SK-N-SH (cell line): ENCODE data around the gene KIDINS220. TPM values are rescaled to one million over a fixed set of nuclear protein-coding genes. Genes with fewer than 3 reads are reported as not detected.

Experiments
- CTCF ChIA-PET: fragments of 300-600, 350-600 bp; formaldehyde crosslinking; extraction: SDS; loops from one replicate; lab custom pipeline; 2021; lab: Yijun Ruan, JAX
- POLR2A ChIA-PET: fragments of 350-600 bp; sonication (Branson Sonifier 250); formaldehyde crosslinking; extraction: SDS; loops from one replicate; lab custom pipeline; 2020; ENCODE audit warnings: antibody characterized with exemption, inconsistent platforms; lab: Yijun Ruan, JAX
- DNase-seq: peaks from one replicate; pipeline ENCODE4 v3.0.0; 2012
- H2AFZ ChIP-seq: fragments of 200-600 bp; sonication (generic); 2 replicates; pipeline ENCODE4 v1.8.1; 2016; ENCODE audit warnings: antibody characterized with exemption, mild to moderate bottlenecking, low read depth
- H3F3A ChIP-seq: fragments of 200-600 bp; sonication (generic); replicated peaks from 2 replicates; pipeline ENCODE3; 2016; ENCODE audit warnings: antibody characterized with exemption, mild to moderate bottlenecking; ENCODE audit not compliant: insufficient read depth
- H3K27ac ChIP-seq, 2 experiments: fragments of 200-500 bp in 1 of 2; fragments of 200-600 bp in 1 of 2; sonication (Bioruptor generic) in 1 of 2; sonication (generic), shearing (Covaris generic) in 1 of 2; 2 replicates each; pipeline versions ENCODE4 v1.5.1 to v1.6.1; 2014 to 2016; ENCODE audit warnings: low read depth in 2 of 2, inconsistent platforms in 1 of 2, low read length in 1 of 2, mild to moderate bottlenecking in 1 of 2, mixed read lengths in 1 of 2
- H3K27me3 ChIP-seq: fragments of 200-600 bp; sonication (generic), shearing (Covaris generic); 2 replicates; pipeline ENCODE4 v1.6.1; 2016; ENCODE audit warnings: mixed run types; ENCODE audit not compliant: insufficient read depth
- H3K36me3 ChIP-seq, 2 experiments: fragments of 200-500 bp in 1 of 2; fragments of 200-600 bp in 1 of 2; sonication (Bioruptor generic) in 1 of 2; sonication (generic) in 1 of 2; replicated peaks in 1 of 2; 2 replicates each; pipeline versions ENCODE3 to v1.5.1; 2014 to 2016; ENCODE audit warnings: low read length in 1 of 2, mild to moderate bottlenecking in 1 of 2; ENCODE audit not compliant: insufficient read depth in 2 of 2, control insufficient read depth in 1 of 2
- H3K4me1 ChIP-seq, 2 experiments: fragments of 200-500 bp in 1 of 2; fragments of 200-600 bp in 1 of 2; sonication (Bioruptor generic) in 1 of 2; sonication (generic), shearing (Covaris generic) in 1 of 2; 2 replicates each; pipeline versions ENCODE4 v1.5.1 to v1.6.1; 2014 to 2016; ENCODE audit warnings: low read depth in 1 of 2, low read length in 1 of 2, mixed run types in 1 of 2; ENCODE audit not compliant: insufficient read depth in 2 of 2, control insufficient read depth in 1 of 2
- H3K4me2 ChIP-seq: fragments of 200-600 bp; sonication (generic), shearing (Covaris generic); 2 replicates; pipeline ENCODE4 v1.6.1; 2017; ENCODE audit warnings: mixed run types
- H3K4me3 ChIP-seq, 2 experiments: fragments of 200-500 bp in 1 of 2; fragments of 200-600 bp in 1 of 2; sonication (Bioruptor generic) in 1 of 2; sonication (generic), shearing (Covaris generic) in 1 of 2; 2 replicates each; pipeline versions ENCODE4 v1.5.1 to v1.8.1; 2014 to 2016; ENCODE audit warnings: low read depth in 2 of 2, inconsistent platforms in 1 of 2, low read length in 1 of 2, mild to moderate bottlenecking in 1 of 2, mixed read lengths in 1 of 2, moderate library complexity in 1 of 2
- H3K79me2 ChIP-seq: fragments of 200-600 bp; sonication (generic); 2 replicates; pipeline ENCODE4 v1.8.1; 2017; ENCODE audit warnings: mild to moderate bottlenecking; ENCODE audit not compliant: insufficient read depth
- H3K9ac ChIP-seq: fragments of 200-600 bp; sonication (generic); 2 replicates; pipeline ENCODE4 v1.6.1; 2017; ENCODE audit warnings: mixed run types
- H3K9me2 ChIP-seq: fragments of 200-600 bp; sonication (generic); 2 replicates; pipeline ENCODE4 v1.6.1; 2017; ENCODE audit warnings: mixed run types
- H3K9me3 ChIP-seq: fragments of 200-600 bp; sonication (generic); 2 replicates; pipeline ENCODE4 v1.6.1; 2017; ENCODE audit warnings: mixed run types, mild to moderate bottlenecking, moderate library complexity
- H4K20me1 ChIP-seq: fragments of 200-600 bp; sonication (generic); 2 replicates; pipeline ENCODE4 v1.6.1; 2017; ENCODE audit warnings: mild to moderate bottlenecking, mixed run types; ENCODE audit not compliant: insufficient read depth
- CHD2 ChIP-seq: fragments of 150-350 bp; IDR thresholded peaks from 2 replicates; pipeline ENCODE4 v1.6.1; 2018; ENCODE audit warnings: low read length; ENCODE audit not compliant: partially characterized antibody
- EP300 ChIP-seq, 2 experiments: IDR thresholded peaks; 2 replicates each; pipeline versions ENCODE4 v1.4.0 to v1.6.1; 2012; ENCODE audit warnings: borderline replicate concordance in 1 of 2, low read depth in 1 of 2, low read length in 1 of 2
- FOSL2 ChIP-seq: IDR thresholded peaks from 2 replicates; pipeline ENCODE4 v1.4.0; 2012; ENCODE audit warnings: low read depth, mild to moderate bottlenecking, moderate library complexity, borderline replicate concordance
- FOXJ3 ChIP-seq: sonication (generic); formaldehyde crosslinking; IDR thresholded peaks from 2 replicates; pipeline ENCODE4 v1.5.1; 2020; ENCODE audit warnings: mild to moderate bottlenecking, missing genetic modification reagents
- FOXM1 ChIP-seq: IDR thresholded peaks from 2 replicates; pipeline ENCODE4 v1.4.0; 2012; ENCODE audit warnings: low read depth, mild to moderate bottlenecking
- GABPA ChIP-seq: IDR thresholded peaks from 2 replicates; pipeline ENCODE4 v1.4.0; 2012; ENCODE audit warnings: low read depth, mild to moderate bottlenecking
- MXI1 ChIP-seq: IDR thresholded peaks from 2 replicates; pipeline ENCODE4 v1.6.1; 2012; ENCODE audit warnings: mild to moderate bottlenecking, low read depth, low read length, improper control_type of control experiment
- NFIC ChIP-seq: IDR thresholded peaks from 2 replicates; pipeline ENCODE4 v1.4.0; 2012; ENCODE audit warnings: borderline replicate concordance
- NRF1 ChIP-seq: IDR thresholded peaks from 2 replicates; pipeline ENCODE4 v1.6.1; 2012; ENCODE audit warnings: low read depth, mild to moderate bottlenecking, low read length
- RAD21 ChIP-seq: IDR thresholded peaks from 2 replicates; pipeline ENCODE4 v1.6.1; 2012; ENCODE audit warnings: mild to moderate bottlenecking, low read length
- RCOR1 ChIP-seq: fragments of 150-350 bp; IDR thresholded peaks from 2 replicates; pipeline ENCODE4 v1.6.1; 2017; ENCODE audit warnings: antibody characterized with exemption, low read length
- RFX5 ChIP-seq: IDR thresholded peaks from 2 replicates; pipeline ENCODE4 v1.6.1; 2012; ENCODE audit warnings: mild to moderate bottlenecking, improper control_type of control experiment, low read length
- RXRA ChIP-seq: IDR thresholded peaks from 2 replicates; pipeline ENCODE4 v1.4.0; 2012; ENCODE audit warnings: low read depth, mild to moderate bottlenecking, borderline replicate concordance
- SMC3 ChIP-seq: IDR thresholded peaks from 2 replicates; pipeline ENCODE4 v1.6.1; 2012; ENCODE audit warnings: low read depth, low read length, improper control_type of control experiment
- TCF12 ChIP-seq: IDR thresholded peaks from 2 replicates; pipeline ENCODE4 v1.4.0; 2012
- WGBS: methylation state at CpG from one replicate; pipeline ENCODE4 v1.1.6; 2017; ENCODE audit warnings: low lambda C conversion rate; 5-methylcytosine and 5-hydroxymethylcytosine counted together
- polyA plus RNA-seq, 3 experiments: library from polyadenylated mRNA; depleted of rRNA; stranded (reverse); fragments of >200 nt; gene quantifications; 2 replicates each; pipeline ENCODE4 v1.2.3, GENCODE V29; 2012
- TF ChIP-seq, protein P1 (sequence below): fragments of 150-350 bp; IDR thresholded peaks from 2 replicates; pipeline ENCODE4 v1.6.1; 2016; ENCODE audit warnings: mild to moderate bottlenecking, low read depth, low read length
- TF ChIP-seq, protein P2 (sequence below): IDR thresholded peaks from 2 replicates; pipeline ENCODE4 v1.4.0; 2012; ENCODE audit warnings: low read depth, borderline replicate concordance
- TF ChIP-seq, protein P3 (sequence below): IDR thresholded peaks from 2 replicates; pipeline ENCODE4 v1.4.0; 2012; ENCODE audit warnings: low read depth, borderline replicate concordance

The KIDINS220 gene
- polyA plus RNA-seq, 1 of the 3 experiments (the other 2 are of a cell fraction) = 18.2 TPM

GRCh38 chr2:8797682-8798081, 39.7 kb downstream of the KIDINS220 start:
- Histone ChIP-seq H3K27me3 (no peaks in the 10 kb centered on the region), H3K4me3 (no peak overlapping the region), H3K36me3 (peaks cover 52 to 74% of the 10 kb centered on the region in 2 experiments), H2AFZ (no peak overlapping the region), H3K79me2 (no peaks in the 10 kb centered on the region), H4K20me1 (no peaks in the 10 kb centered on the region), H3K9ac (no peak overlapping the region), H3K4me2 (no peak overlapping the region), H3K27ac (no peak overlapping the region)
- WGBS = 97% methylated on average over 2 of the region's 2 CpGs
- no peak for TF ChIP-seq NFIC
- TF ChIP-seq FOXJ3 = no peak
- no peak for TF ChIP-seq RCOR1
- TF ChIP-seq SMC3 = no peak
- no peak for TF ChIP-seq NRF1
- no peak for TF ChIP-seq EP300 (IDR thresholded peaks at IDR 0.05; ENCODE audit: borderline replicate concordance in 1 of 2, low read depth in 1 of 2, low read length in 1 of 2)
- no peak for TF ChIP-seq FOXM1
- TF ChIP-seq FOSL2 = no peak
- TF ChIP-seq RAD21 = no peak
- TF ChIP-seq GABPA = no peak
- TF ChIP-seq CHD2 = no peak
- no peak for TF ChIP-seq RFX5
- TF ChIP-seq, protein P1, sequence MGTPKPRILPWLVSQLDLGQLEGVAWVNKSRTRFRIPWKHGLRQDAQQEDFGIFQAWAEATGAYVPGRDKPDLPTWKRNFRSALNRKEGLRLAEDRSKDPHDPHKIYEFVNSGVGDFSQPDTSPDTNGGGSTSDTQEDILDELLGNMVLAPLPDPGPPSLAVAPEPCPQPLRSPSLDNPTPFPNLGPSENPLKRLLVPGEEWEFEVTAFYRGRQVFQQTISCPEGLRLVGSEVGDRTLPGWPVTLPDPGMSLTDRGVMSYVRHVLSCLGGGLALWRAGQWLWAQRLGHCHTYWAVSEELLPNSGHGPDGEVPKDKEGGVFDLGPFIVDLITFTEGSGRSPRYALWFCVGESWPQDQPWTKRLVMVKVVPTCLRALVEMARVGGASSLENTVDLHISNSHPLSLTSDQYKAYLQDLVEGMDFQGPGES = no peak
- no peak for TF ChIP-seq TCF12
- TF ChIP-seq, protein P2, sequence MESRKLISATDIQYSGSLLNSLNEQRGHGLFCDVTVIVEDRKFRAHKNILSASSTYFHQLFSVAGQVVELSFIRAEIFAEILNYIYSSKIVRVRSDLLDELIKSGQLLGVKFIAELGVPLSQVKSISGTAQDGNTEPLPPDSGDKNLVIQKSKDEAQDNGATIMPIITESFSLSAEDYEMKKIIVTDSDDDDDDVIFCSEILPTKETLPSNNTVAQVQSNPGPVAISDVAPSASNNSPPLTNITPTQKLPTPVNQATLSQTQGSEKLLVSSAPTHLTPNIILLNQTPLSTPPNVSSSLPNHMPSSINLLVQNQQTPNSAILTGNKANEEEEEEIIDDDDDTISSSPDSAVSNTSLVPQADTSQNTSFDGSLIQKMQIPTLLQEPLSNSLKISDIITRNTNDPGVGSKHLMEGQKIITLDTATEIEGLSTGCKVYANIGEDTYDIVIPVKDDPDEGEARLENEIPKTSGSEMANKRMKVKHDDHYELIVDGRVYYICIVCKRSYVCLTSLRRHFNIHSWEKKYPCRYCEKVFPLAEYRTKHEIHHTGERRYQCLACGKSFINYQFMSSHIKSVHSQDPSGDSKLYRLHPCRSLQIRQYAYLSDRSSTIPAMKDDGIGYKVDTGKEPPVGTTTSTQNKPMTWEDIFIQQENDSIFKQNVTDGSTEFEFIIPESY = no peak
- TF ChIP-seq MXI1 = no peak
- TF ChIP-seq, all 33 proteins: peak for 0
- no peak for DNase-seq
- Histone ChIP-seq H3F3A (no peaks in the 10 kb centered on the region), H3K9me2 (no peaks in the 10 kb centered on the region), H3K9me3 (no peaks in the 10 kb centered on the region), H3K4me1 (no peaks in the 10 kb centered on the region)
- CTCF ChIA-PET = no interaction called here
- POLR2A ChIA-PET = no interaction called here

GRCh38 chr2:8796878-8797550, 40.4 kb downstream of the KIDINS220 start:
- ChIA-PET CTCF (interaction anchor here (0.9 to 1.1 kb wide), 2 partner anchors 22 to 343 kb away, joined by 3 read pairs; no protein-coding TSS in a partner anchor), POLR2A (no interaction called here)
- no peak overlapping the region for H3K27ac ChIP-seq
- 96% methylated on average over 6 of the region's 6 CpGs for WGBS
- peaks cover 52 to 74% of the 10 kb centered on the region in 2 experiments for H3K36me3 ChIP-seq
- H2AFZ ChIP-seq = no peak overlapping the region
- no peak overlapping the region for H3K4me3 ChIP-seq
- no peak for TF ChIP-seq RFX5
- TF ChIP-seq RXRA = no peak
- TF ChIP-seq, protein P3, sequence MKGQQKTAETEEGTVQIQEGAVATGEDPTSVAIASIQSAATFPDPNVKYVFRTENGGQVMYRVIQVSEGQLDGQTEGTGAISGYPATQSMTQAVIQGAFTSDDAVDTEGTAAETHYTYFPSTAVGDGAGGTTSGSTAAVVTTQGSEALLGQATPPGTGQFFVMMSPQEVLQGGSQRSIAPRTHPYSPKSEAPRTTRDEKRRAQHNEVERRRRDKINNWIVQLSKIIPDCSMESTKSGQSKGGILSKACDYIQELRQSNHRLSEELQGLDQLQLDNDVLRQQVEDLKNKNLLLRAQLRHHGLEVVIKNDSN = no peak
- TF ChIP-seq, all 33 proteins: peak for 0
- no peaks in the 10 kb centered on the region for H3K9me3 ChIP-seq
- H3K27me3 ChIP-seq = no peaks in the 10 kb centered on the region
- no peak overlapping the region for H3K9ac ChIP-seq
- H4K20me1 ChIP-seq = no peaks in the 10 kb centered on the region
- no peak for DNase-seq
- no peaks in the 10 kb centered on the region for H3K79me2 ChIP-seq
- H3F3A ChIP-seq = no peaks in the 10 kb centered on the region
- no peak overlapping the region for H3K4me2 ChIP-seq
- no peaks in the 10 kb centered on the region for H3K9me2 ChIP-seq
- H3K4me1 ChIP-seq = no peaks in the 10 kb centered on the region
